OCI-LY3 (cell line): ENCODE results near the gene TNS3.

Experiments used
- H2AFZ ChIP-seq: fragments of 200-600, 300-600 bp; shearing (Covaris generic); 2 replicates; pipeline ENCODE4 v1.6.0; 2014; ENCODE audit warnings: antibody characterized with exemption, low read depth, low read length
- H3K27ac ChIP-seq: fragments of 200-600, 300-600 bp; sonication (generic); 2 replicates; pipeline ENCODE4 v1.5.1; 2014; ENCODE audit warnings: mild to moderate bottlenecking, low read length, moderate library complexity, mixed read lengths
- H3K27me3 ChIP-seq: fragments of 200-600, 300-600 bp; sonication (generic); 2 replicates; pipeline ENCODE4 v1.6.1; 2014; ENCODE audit warnings: low read depth, low read length, mixed read lengths
- H3K36me3 ChIP-seq: fragments of 200-600, 300-600 bp; sonication (generic); replicated peaks from 2 replicates; pipeline ENCODE3; 2014; ENCODE audit warnings: low read depth, low read length, mixed read lengths
- H3K4me1 ChIP-seq: fragments of 300-600, 200-600 bp; sonication (generic); 2 replicates; pipeline ENCODE4 v1.6.1; 2014; ENCODE audit warnings: low read length, mixed read lengths
- H3K4me2 ChIP-seq: fragments of 200-600, 300-600 bp; sonication (generic); 2 replicates; pipeline ENCODE4 v1.6.1; 2014; ENCODE audit warnings: low read length, mixed read lengths
- H3K4me3 ChIP-seq: fragments of 300-600, 200-600 bp; sonication (generic); 2 replicates; pipeline ENCODE4 v1.5.1; 2014; ENCODE audit warnings: antibody characterized with exemption, mild to moderate bottlenecking, low read length, moderate library complexity
- H3K79me2 ChIP-seq: fragments of 300-600, 200-600 bp; shearing (Covaris generic); 2 replicates; pipeline ENCODE4 v1.6.1; 2014; ENCODE audit warnings: mild to moderate bottlenecking, low read length, mixed read lengths
- H3K9ac ChIP-seq: fragments of 300-600, 200-600 bp; shearing (Covaris generic); 2 replicates; pipeline ENCODE4 v1.6.0; 2014; ENCODE audit warnings: mild to moderate bottlenecking, low read length, moderate library complexity
- H3K9me3 ChIP-seq: fragments of 200-600, 300-600 bp; shearing (Covaris generic); 2 replicates; pipeline ENCODE4 v1.6.1; 2014; ENCODE audit warnings: low read length, mixed read lengths; ENCODE audit not compliant: insufficient read depth
- H4K20me1 ChIP-seq: fragments of 200-600, 300-600 bp; sonication (generic); 2 replicates; pipeline ENCODE4 v1.6.1; 2016; ENCODE audit warnings: low read length, mixed read lengths; ENCODE audit not compliant: insufficient read depth
- CTCF ChIP-seq: fragments of 200-600, 300-600 bp; sonication (generic); IDR thresholded peaks from 2 replicates; pipeline ENCODE4 v1.5.1; 2014; ENCODE audit warnings: antibody characterized with exemption, low read length, low read depth
- EZH2phosphoT487 ChIP-seq: fragments of 200-600 bp; shearing (Covaris generic); IDR thresholded peaks from 2 replicates; pipeline ENCODE4 v1.6.1; 2018; ENCODE audit warnings: antibody characterized with exemption, mixed run types, low read depth

The TNS3 gene

GRCh38 chr7:47572094-47572445 is 9.8 kb downstream of the TNS3 start:
- Histone ChIP-seq H3K36me3 (no peaks in the 10 kb centered on the region), H3K9ac (no peak overlapping the region), H3K27ac (no peak overlapping the region), H3K27me3 (no peaks in the 10 kb centered on the region), H3K4me2 (no peak overlapping the region), H4K20me1 (no peaks in the 10 kb centered on the region), H3K4me1 (peaks cover 42% of the 10 kb centered on the region), H3K9me3 (peaks cover 5% of the 10 kb centered on the region; the same call in 1 of the 2 replicates), H2AFZ (no peak overlapping the region), H3K4me3 (no peak overlapping the region), H3K79me2 (no peaks in the 10 kb centered on the region)
- TF ChIP-seq CTCF (no peak), EZH2phosphoT487 (no peak)

DNA sequence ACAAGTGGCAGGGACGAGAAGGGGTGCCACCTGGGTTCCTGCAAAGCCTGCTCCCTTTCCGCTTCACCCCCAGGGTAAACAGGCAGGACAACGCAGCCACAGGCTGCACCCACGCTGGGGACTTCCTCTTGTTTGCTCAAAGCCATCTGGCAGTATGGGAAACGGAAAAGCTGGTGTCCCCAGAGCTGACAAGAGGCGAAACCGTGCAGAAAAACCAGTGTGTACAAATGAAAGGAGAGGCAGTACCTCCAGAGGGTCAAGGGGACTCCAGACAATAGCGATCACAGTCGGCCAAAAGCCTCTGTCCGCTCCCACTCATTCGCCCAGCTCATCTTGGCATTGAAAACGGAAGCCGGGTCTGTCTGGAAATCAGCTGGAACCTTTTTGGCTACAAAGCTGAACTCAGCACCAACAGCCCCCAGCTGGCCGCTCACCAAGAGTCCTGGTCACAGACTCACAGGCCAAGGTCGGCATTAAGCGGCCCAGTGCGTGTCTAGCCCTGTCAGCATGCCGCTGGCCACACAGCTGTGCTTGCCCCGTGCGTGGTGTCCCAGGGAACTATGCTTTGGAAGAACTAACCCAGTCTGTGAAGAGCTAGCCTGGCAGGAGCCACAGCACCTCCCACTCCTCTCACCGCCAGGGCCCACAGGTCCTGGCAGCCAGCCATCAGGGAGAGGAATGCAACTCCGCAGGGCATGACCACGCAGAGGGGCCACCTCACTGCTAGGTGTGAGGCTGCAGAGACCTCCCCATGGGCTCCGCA is 10.4 kb downstream of the TNS3 start:
- peaks cover 5% of the 10 kb centered on the region; the same call in 1 of the 2 replicates for H3K9me3 ChIP-seq
- H3K79me2 ChIP-seq: no peaks in the 10 kb centered on the region
- no peak overlapping the region for H3K9ac ChIP-seq
- no peaks in the 10 kb centered on the region for H3K27me3 ChIP-seq
- H3K36me3 ChIP-seq: no peaks in the 10 kb centered on the region
- no peak overlapping the region for H3K4me3 ChIP-seq
- H2AFZ ChIP-seq: no peak overlapping the region
- no peaks in the 10 kb centered on the region for H4K20me1 ChIP-seq
- no peak overlapping the region for H3K27ac ChIP-seq
- no peak overlapping the region for H3K4me2 ChIP-seq
- peaks cover 41% of the 10 kb centered on the region for H3K4me1 ChIP-seq
- TF ChIP-seq CTCF: no peak
- no peak for TF ChIP-seq EZH2phosphoT487

- H3K36me3 ChIP-seq: no peaks in the 10 kb centered on the region
- H3K27ac ChIP-seq: no peak overlapping the region
- peaks cover 5% of the 10 kb centered on the region; the same call in 1 of the 2 replicates for H3K9me3 ChIP-seq
- no peak overlapping the region for H3K4me3 ChIP-seq
- no peaks in the 10 kb centered on the region for H3K79me2 ChIP-seq
- TF ChIP-seq CTCF (no peak), EZH2phosphoT487 (no peak)
- no peak overlapping the region for H3K9ac ChIP-seq
- H3K27me3 ChIP-seq: no peaks in the 10 kb centered on the region
- peaks cover 33% of the 10 kb centered on the region for H3K4me1 ChIP-seq
- no peak overlapping the region for H3K4me2 ChIP-seq
- no peaks in the 10 kb centered on the region for H4K20me1 ChIP-seq
- no peak overlapping the region for H2AFZ ChIP-seq
Measured at GRCh38 chr7:47570649-47571050, 11.3 kb downstream of the TNS3 start.

DNA sequence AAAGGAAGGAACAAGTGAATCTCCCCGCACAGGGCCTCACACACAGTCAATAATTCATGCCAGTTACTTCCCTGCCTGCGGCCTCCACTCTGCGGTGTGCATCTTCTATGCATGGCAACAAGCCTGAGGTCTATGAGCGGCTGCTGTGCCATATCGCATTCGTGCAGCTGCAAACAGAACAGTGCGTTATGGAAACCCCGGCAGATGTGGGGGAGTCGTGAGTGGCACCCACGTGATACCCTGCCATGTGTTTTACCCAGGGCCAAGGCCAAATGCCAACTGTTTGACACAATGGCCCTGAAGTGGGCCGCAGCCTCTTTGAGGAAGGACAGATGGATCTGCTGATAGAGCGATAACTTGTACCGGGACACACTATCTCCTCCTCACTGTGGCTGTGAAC is 13.4 kb downstream of the TNS3 start:
- Histone ChIP-seq H3K9ac (no peak overlapping the region), H3K4me2 (no peak overlapping the region), H3K79me2 (no peaks in the 10 kb centered on the region), H2AFZ (no peak overlapping the region), H3K9me3 (no peaks in the 10 kb centered on the region), H4K20me1 (no peaks in the 10 kb centered on the region), H3K4me3 (no peak overlapping the region), H3K27me3 (no peaks in the 10 kb centered on the region), H3K4me1 (peaks cover 16% of the 10 kb centered on the region), H3K36me3 (no peaks in the 10 kb centered on the region), H3K27ac (no peak overlapping the region)
- TF ChIP-seq CTCF (no peak), EZH2phosphoT487 (no peak)
